A204.1 (cell line): ENCODE measurements around the gene PLEKHM2.

ENCODE experiments used
- FAIRE-seq: peaks from 2 replicates; lab custom pipeline; 2012; peaks lifted over from hg19 to GRCh38; lab: Jason Lieb, UNC

PLEKHM2 gene

DNA sequence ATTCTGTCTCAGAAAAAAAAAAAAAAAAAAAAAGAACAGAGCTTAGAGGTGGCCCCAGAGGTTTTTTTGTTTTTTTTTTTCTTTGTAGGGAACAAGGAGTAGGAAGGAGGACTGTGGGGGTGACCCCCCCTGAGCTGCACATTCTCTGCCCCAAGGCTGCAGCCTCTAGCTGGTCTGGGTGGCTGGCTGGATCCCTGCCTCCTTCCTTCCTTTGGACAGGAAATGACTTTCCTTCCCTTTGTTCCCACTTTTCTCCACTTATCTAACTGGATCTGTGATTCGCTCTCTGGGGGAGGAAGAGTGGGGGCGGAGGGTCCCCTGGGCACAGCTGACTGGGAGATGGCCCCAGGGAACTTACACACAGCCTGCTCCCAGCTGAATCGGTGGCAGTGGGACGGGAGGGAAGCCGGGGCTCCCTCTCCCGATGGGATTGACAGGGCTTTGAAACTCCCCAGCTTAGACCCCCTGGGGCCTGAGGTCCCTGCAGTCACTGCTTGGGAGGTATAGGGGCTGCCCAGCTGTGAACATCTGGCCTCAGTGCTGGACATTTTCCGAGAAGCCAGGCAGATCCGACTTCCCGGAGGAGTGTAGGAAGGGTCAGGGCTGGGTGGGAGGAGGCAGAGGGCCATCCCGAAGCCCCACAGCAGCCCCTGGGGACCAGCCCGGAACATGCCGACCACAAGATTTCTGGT lies 76.5 kb downstream of the PLEKHM2 start:
- no peak for FAIRE-seq

DNA sequence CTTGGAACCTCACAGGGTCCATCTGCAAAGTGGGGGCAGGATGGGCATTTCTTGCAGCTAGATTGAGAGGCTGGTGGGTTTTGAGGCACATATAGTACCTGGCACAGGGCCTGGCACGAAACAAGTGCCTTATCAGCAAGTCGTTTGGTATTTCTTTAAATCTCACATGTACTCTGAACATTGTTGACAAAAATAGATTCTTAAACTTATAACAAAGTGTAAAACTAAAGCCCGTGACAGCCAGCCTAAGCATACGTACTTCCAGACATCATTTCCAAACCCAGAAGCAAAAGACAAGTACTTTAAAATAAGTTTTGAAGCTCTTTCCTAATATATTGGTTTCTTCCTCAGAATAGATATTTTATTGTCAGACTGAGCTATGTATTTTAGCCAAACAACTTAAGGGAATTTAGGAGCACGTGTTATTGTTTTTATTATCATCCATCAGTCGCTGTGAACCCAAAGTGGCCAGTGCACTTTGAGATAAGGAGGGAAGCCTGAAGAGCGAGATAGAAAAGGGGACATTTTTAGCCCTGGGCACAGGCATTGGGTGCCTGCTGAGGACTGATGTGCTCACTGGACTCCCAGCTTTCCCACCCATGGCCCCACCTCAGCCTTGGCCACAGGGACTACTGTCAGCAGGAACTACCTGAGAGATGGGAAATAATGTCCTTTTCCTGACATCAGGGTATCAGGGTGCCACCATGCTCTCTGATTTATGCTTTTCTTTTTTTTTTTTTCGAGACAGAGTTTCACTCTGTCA lies 77.4 kb downstream of the PLEKHM2 start:
- no peak for FAIRE-seq

DNA sequence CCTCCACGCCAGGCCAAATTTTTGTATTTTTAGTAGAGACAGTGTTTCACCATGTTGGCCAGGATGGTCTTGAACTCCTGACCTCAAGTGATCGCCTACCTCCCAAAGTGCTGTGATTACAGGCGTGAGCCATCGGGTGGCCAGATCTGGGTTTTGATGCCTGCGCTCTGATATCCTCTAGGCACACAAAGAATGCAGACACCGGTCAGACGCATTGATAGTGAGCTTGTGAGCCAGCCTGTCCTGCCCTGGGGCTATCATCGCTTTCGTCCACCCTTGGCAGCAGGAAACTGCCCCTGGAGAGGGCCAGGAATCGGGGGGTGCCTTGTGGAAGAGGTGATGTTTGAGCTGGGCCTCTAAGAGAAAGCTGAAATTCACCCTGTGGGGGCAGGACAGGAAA lies 78.4 kb downstream of the PLEKHM2 start:
- no peak for FAIRE-seq

DNA sequence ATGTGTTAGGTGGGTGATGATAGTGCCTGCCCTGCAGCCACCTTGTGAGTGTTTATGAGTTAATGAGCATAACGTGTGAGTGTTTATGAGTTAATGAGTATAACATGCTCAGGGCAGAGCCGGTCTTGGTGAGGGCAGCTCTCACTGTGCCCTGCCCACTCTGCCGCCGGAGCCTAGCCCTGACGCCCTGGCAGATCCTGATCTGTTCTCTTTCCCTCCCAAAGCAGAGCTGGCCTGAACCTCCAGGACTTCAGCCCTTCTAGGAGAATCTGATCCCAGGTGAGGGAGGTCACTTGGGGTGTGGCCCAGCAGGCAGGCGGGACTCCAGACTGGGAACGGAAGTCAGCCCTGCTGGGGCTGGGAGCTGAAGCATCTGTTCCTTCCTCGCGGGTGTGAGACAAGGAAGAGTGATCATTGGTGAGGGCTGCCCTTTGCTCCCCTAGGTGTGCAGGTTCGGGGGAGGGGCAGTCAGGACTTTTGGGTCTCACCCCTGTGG lies 80.2 kb downstream of the PLEKHM2 start:
- FAIRE-seq, result no peak

DNA sequence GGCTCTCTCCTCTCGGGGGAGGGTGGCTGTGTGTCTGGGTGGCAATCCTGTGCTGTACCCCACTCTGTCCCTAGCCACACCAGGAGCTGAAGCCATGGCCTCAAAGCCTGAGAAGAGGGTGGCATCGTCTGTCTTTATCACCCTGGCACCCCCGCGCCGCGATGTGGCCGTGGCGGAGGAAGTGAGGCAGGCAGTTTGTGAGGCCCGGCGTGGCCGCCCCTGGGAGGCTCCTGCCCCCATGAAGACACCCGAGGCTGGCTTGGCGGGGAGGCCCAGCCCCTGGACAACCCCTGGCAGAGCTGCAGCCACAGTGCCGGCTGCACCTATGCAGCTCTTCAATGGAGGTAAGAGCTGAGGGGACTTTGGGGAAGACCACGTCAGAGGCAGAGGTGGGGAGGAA lies 80.8 kb downstream of the PLEKHM2 start:
- no peak for FAIRE-seq

DNA sequence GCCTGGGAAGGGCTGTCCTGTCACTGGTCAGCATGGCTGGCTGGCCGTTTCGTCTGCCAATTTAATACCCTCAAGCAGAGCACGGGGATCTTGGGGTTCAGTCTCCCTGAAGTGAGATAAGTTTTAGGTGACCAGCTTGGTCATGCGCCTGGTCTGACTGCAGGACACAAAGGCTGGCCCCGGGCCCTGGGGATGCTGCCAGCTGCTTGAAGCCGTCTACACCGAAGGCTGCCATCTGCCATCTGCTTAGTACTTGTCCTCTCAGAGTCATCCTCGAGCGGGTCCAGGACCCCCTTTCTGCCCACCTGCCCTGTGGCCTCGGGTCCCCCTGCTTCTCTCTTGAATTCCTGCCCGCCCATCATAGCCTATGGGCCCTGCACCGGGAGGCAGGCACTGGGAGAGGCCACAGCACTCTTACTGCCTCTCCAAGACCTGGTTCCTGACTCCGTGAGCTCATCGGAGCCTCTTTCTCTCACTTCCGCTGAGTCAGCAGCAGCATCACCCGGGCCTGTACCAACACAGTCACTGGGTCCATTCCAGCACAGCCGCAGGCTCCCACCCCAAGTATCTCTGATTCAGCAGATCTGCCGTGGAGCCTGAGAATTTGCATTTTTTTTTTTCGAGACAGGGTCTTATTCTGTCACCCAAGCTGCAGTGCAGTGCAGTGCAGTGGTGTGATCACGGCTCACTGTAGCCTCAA lies 81.5 kb downstream of the PLEKHM2 start:
- no peak for FAIRE-seq

DNA sequence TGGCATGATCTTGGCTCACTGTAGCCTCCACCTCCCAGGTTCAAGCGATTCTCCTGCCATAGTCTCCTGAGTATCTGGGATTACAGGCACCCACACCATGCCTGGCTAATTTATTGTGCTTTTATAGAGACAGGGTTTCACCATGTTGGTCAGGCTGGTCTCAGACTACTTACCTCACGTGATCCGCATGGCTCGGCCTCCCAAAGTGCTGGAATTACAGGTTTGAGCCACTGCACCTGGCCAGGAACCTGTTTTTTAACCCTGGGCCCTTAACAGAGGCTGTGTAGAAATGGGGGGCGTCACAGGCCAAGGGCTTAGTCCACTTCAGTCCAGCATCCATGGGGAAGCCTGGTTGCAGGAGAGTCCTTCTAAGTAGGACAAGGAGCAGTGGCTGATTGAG lies 83.8 kb downstream of the PLEKHM2 start:
- FAIRE-seq, result no peak

DNA sequence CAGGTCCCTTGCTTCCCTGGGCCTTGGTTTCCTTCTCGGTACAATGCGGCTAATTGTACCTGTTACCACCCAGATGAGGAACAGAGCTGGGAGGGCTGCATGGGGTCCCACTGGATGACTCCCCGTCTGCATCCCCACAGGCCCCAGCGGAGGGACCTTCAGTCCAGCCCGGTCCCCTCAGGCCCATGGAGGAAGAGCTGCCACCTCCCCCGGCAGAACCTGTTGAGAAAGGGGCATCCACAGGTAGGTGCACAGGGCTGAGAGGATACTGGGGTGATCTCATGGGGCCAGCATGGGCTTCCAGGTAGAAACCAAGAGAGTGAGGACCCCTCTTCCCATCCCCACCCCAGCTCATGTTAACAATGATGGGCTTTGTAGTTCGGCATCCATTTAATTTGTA lies 84.3 kb downstream of the PLEKHM2 start:
- FAIRE-seq, result no peak

DNA sequence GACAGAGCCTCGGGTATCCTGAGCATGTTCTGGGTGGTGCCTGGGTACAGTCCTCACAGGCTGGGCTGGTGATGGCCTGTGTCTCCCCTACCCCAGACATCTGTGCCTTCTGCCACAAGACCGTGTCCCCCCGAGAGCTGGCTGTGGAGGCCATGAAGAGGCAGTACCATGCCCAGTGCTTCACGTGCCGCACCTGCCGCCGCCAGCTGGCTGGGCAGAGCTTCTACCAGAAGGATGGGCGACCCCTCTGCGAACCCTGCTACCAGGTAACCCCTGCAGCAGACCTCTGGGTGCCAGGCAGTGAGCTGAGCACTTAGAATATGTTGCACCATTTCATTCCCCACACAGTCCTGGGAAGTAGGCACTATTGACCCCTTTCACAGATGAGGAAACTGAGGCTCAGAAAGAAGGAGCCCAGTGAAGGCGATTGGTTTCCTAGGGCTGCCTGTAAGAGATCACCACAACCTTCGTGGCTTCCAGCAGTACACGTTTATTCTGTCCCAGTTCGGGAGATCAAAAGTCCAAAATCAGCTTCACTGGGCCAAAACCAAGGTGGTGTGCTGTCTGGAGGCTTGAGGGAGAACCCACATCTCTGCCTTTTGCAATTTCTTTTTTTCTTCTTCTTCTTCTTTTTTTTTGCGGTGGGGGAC lies 86.3 kb downstream of the PLEKHM2 start:
- FAIRE-seq, result no peak

DNA sequence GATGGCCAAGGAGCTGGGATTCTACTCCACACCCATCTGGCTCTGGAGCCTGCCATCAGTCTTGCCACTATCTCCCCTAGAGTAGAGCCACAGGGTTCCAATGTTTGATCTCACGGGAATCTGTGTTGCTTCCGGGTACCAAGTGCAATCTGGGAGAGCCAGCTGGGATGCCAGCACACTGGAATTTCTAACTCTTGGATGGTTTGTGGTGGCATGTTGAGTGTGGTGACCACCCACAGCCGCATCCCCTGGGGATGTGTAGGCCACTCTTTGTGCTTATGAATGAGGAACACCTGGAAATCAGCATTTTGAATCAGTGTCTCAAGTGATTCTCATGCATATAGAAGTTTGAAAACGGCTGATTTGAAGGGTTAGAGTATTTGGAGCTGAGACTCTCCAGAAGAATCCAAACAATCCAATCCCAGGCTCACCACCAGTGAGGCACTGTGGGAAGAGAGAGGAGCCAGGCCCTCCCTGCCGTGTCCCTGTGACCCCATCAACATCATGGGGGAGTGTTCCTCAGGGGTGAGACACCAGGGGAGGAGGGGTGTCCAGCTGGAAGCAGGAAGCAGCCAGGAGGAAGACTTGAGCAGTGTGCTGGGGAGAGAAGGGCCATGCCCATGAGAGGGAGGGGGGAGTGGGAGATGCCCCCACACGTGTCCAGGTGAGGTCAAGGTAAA lies 87.9 kb downstream of the PLEKHM2 start:
- FAIRE-seq, result no peak

DNA sequence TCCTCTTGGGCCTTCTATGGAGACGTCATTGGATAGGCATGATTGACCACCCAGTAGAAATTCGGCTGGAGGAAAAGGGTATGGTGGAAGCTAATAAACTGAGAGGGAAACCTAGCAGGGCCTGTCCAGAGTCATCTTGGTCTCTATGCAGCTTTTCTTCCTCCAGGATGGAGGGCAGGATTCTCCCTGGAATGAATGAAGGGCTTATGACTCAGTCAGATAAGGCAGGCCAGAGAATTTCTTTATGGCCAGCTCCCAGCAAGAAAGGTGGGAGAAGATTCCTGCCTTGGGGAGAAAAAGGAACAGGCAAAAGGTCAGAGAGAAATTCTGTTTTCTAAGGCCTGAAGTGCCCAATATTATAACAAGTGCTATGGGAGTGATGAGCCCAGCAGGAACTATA lies 91.6 kb downstream of the PLEKHM2 start:
- no peak for FAIRE-seq

DNA sequence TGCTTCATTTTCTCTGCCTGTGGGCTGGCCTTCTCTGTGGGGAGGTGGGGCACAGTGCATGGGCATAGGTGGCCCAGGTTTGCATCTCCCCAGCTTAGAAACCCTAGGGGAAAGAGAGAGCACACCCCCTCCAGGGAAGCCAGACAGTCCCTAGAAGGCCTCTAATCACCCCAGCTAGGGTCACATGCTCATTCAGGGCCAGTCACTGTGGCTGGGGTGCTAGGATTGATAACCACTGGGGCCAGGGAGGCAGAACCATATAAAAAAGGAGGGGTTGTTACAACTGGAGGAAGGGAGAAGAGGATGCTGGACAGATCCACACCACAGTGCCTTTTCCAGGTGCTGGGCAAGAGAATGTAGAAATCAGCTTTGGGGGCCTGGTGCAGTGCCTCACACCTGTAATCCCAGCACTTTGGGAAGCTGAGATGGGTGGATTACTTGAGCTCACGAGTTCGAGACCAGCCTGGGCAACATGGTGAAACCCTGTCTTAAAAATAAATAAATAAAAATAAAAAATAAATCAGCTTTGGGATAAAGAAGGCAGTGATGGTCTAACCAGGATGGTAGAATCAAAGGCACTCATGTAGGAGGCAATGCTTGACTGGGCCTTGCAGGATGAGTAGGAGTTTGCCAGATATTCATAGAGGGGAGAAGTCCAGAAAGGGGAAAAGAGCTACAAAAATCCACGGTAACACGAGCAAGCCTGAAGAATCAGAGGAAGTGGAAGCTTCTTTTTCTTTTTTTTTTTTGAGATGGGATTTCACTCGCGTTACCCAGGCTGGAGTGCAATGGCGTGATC lies 94.0 kb downstream of the PLEKHM2 start:
- FAIRE-seq, result no peak
